GM19438 (cell line): ENCODE data around the gene RPGRIP1L.

ENCODE experiments used
- ATAC-seq: cut with Tn5 transposase; IDR thresholded peaks from one replicate; pipeline ENCODE4 v1.9.1; 2021; ENCODE audit warnings: low read depth; ENCODE audit not compliant: unreplicated experiment

Gene RPGRIP1L

DNA sequence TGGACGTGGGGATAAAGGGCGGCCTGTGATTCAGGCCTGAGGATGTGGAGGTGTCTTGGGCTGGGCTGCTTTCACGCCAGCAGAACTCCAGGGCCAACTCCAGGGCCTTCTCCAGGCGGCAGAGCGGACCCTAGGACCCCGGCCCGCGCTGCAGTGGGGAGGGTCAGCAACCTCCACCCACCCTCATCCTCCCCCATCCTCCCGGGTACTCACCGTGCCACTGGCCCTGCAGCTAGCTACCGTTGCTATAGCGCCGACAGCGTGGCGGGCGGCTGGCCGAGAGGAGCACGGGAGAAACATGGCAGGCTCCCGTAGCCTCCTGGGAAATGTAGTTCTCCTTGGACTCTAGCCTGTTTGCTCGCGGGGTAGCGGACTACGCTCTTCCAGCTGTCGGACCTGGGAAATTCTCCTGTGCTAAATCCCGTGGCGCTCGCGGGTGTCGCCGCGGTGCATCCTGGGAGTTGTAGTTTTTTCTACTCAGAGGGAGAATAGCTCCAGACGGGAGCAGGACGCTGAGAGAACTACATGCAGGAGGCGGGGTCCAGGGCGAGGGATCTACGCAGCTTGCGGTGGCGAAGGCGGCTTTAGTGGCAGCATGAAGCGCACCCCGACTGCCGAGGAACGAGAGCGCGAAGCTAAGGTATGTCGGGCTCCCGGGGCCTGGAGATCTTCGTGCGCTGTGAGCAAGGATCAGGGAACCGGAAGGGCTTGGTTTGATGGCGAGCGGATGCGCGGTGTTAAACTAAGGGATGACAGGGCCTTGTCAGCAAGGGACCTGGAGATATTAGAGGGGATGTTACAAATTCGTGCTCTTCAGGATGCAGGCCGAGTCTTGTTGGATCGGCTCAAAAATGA lies at the start of gene RPGRIP1L, which contains the start of gene FTO:
RPGRIP1L (minus strand) TSS at position 270 of the 855 bp plus-strand sequence. CDS start 3,136 bp downstream, outside the sequence.
FTO (plus strand) TSS at position 567 of the 855 bp plus-strand sequence.
- peak; percentile 97 for ATAC-seq

- ATAC-seq, result no peak
These were observed 49.8 kb upstream of the RPGRIP1L start for GRCh38 chr16:53753431-53753830.

- no peak for ATAC-seq
These were observed 48.9 kb upstream of the RPGRIP1L start for GRCh38 chr16:53752560-53752959.

GRCh38 chr16:53745753-53746266 lies 42.2 kb upstream of the RPGRIP1L start:
- no peak for ATAC-seq

DNA sequence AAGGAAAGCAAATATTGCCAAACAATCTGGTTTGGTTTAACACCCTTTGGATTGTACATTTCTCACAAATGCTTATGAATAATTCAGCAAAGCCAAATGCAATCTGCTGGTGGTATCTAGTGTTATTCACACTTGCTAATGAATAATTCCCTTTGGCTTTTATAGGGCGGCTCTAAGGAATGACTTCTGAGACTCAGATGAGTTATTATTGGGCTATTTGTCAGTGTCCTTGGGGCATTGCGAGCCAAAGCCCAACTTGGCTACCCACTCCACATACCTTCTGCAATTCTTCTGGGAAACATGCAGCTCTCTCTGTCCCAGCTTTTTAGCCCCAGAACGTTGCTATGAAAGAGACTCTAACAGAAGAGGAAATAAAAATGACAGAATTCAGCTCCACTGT lies 41.4 kb upstream of the RPGRIP1L start:
- ATAC-seq, result no peak

DNA sequence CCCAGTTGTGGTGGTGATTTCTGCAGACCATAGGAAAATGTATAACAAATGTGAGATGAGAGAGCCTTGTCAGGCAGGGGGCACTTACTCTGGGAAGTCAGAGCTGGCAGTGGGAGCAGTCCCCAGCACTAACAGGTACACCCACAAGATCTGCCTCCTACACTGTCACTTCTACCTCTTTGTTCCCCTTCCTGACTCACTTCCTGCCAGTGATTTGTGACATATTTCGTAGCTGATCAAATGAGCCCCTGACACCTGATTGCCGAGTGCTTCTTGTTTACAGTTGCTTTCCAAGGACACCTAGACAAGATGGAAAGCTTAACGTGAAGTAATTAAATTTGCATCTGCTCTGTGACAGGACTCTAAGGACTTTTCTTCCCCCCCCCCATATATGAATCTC lies 40.8 kb upstream of the RPGRIP1L start:
- no peak for ATAC-seq

- ATAC-seq, result no peak
These were observed 39.5 kb upstream of the RPGRIP1L start for GRCh38 chr16:53743149-53743566.

DNA sequence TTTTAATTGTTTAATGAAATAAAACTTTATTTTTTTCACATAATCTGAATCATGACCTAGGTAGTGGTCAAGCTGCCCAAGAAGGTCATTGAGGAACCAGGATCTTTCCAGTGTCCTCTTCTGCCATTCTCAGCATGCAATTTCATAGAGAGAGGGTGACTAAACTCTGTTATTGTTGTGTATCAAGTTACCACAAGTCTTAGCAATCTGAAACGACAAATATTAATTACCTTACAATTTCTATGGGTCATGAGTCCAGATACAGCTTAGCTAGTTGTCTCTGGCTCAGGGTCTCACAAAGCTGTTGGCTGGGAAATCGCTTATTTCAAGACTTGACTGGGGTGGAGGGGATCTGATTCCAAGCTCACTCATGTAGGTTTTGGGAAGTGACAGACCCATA lies 37.9 kb upstream of the RPGRIP1L start:
- ATAC-seq, result no peak

- no peak for ATAC-seq
These were observed 37.4 kb upstream of the RPGRIP1L start for GRCh38 chr16:53740933-53741531.

DNA sequence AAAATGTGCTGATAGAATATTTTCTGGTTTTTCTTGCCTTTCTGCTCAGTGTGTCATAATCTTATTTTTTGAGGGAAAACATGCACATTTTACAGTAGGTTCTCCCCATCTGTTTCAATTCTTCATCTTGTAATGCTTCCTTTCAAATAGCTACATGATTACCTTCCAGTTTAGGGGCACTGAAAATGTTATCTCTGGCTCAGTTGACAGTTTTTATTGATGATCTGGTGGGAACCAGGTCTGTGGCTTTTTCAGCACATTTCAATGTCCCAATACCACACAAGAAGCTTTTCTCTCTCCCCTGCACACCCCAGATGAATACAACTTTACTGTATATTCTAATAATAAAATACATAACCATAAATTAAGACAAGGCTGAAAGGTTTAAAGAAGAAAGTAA lies 36.8 kb upstream of the RPGRIP1L start:
- no peak for ATAC-seq

- no peak for ATAC-seq
These were observed 33.9 kb upstream of the RPGRIP1L start for GRCh38 chr16:53737552-53737951.

- no peak for ATAC-seq
These were observed 32.6 kb upstream of the RPGRIP1L start for GRCh38 chr16:53736297-53736696.

- ATAC-seq, result no peak
These were observed 31.2 kb upstream of the RPGRIP1L start for GRCh38 chr16:53734908-53735307.

GRCh38 chr16:53732296-53732929 lies 28.8 kb upstream of the RPGRIP1L start:
- no peak for ATAC-seq

DNA sequence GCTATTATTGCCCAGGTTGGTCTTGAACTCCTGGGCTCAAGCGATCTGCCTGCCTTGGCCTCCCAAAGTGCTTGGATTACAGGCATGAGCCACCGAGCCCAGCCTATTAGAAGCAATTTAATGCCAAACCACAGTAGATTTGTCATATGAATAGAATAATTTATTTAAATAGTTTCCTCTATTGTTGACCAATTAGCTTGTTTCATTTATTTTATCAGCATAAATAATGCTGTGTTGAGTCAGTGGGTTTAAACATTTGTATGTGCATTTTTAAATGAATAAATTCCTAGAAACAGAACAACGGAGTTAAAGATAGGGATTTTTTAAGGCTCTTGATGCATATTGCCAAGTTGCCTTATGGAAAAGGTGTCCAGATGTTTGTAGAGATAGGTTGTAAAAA lies 27.0 kb upstream of the RPGRIP1L start:
- no peak for ATAC-seq

- ATAC-seq, result no peak
These were observed 23.0 kb upstream of the RPGRIP1L start for GRCh38 chr16:53726625-53727024.

DNA sequence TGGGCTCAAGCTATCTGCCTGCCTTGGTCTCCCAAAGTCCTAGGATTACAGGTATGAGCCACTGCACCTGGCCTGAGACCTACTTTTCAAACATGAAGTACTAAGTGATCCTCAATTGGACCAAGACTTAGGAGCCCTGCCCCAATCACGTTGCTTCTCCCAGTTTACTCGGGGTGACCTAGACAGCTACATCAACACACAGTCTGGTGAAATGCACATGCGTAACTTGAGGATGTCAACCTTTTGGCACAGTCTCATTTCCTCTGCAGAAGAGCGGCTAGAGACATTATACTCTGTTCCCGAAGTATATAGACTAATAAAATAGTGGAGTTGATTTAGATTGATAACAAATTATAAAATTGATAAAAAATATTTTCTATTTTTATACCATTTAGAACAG lies 17.4 kb upstream of the RPGRIP1L start:
- no peak for ATAC-seq

- no peak for ATAC-seq
These were observed 13.9 kb upstream of the RPGRIP1L start for GRCh38 chr16:53717577-53717976.

- no peak for ATAC-seq
These were observed 11.3 kb upstream of the RPGRIP1L start for GRCh38 chr16:53715023-53715384.

- ATAC-seq, result no peak
These were observed 10.8 kb upstream of the RPGRIP1L start for GRCh38 chr16:53714205-53715022.
